Hematopoietic multipotent progenitor cell treated with erythropoietin and hydrocortisone succinate and interleukin-3 and kit ligand, for 8 days (in vitro differentiated cells): ENCODE results near the gene LZTR1.
A peak's percentile ranks its signal among the peaks of the same experiment; 100 is the strongest.
"Not testable (repeated sequence)": the region's sequence is repeated elsewhere in the genome, so short reads cannot be mapped to it uniquely, and the experiment has no call there.

Source experiments
- DNase-seq: peaks from one replicate; pipeline ENCODE4 v3.0.0-alpha.2; 2015

Gene LZTR1

DNA sequence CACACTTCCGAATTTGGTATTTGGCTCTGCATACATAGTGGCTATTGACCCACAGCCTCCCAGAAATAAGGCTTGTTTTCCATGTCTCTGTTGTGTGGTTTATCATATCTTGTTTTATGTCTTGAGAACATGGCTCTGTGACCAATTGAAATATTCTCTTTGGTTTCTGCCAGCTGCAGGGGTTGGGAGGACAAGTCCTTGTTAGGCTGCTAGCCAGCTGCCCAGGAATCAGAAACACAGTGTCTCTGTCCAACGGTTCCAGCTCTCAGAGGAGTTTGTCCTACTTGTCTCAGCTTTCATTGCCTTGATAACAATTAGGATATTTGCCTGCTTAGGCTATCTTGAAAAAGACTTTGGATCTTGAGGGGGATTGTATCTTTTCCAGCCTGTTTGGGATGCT, 56.3 kb downstream of the LZTR1 start:
- DNase-seq: no peak

DNA sequence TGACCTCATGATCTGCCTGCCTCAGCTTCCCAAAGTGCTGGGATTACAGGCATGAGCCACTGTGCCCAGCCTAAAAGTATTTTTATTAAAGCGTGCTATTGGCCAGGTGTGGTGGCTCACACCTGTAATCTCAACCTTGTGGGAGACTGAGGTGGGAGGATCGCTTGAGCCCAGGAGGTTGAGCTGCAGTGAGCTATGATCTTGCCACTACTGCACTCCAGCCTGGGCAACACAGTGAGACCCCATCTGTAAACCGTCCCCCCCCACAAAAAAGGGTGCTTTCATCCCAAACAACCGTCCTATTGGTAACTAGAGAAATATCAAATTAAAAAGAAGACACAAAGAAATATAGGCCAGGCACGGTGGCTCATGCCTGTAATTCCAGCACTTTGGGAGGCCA, 57.1 kb downstream of the LZTR1 start:
- not testable (repeated sequence) for DNase-seq

DNA sequence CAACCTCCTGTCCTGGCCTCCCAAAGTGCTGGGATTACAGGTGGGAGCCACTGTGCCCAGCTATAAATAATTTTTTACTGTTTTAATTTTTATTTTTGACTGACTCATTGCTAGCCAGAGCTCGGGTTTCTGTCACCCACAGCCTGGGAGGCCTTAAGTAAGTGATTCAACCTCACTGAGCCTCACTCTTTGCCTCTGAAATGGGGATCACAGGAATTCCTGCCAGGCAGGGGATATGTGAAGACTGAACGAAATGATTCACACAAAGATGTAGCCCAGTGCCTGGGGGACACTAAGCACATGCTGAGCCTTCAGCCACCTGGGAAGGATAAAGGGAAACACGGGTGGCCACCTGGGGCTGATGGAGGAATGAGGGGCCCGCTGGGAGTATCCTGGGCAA, 59.8 kb downstream of the LZTR1 start:
- DNase-seq: no peak

DNA sequence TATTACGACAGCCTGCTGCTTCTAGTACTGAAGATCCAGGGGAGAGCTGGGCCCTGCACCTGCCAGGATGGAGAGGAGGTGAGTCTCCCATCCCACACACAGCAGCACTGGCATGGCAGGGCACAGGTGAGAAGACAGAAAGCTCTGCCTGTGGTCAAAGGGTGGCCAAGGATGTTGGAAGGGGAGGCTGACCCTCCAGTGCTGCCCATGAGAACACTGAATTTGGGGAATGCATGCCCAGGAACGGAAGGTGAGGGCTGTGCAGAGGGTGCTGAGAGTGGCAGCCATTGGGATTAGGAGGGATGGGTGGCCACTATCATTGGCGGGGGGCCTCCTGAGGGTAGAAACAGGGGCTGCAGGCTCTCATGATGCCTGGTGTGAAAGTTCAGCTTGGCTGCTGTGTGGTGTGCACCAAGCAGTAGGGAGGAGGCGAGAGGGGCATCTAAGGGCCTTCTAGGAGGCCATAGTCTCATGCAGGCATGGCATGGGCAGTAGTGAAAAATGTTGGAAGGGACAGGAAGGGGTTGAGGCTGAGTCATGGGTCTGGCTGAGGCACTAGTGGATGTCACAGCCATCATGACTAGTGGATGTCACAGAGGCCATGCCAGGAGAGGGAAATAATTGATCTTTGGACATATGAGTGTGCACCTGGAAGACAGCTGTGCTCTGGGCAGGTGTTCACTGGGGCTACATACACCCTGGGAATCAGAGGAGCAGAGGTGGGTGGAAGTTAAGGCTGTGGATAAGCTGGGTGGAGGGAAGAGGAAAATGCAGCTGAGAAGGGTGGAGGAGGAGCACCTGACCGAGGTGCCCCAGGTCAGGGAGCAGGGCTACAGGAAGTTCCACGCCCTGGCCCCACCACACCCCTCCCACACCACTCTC, 61.1 kb downstream of the LZTR1 start:
- no peak for DNase-seq

DNA sequence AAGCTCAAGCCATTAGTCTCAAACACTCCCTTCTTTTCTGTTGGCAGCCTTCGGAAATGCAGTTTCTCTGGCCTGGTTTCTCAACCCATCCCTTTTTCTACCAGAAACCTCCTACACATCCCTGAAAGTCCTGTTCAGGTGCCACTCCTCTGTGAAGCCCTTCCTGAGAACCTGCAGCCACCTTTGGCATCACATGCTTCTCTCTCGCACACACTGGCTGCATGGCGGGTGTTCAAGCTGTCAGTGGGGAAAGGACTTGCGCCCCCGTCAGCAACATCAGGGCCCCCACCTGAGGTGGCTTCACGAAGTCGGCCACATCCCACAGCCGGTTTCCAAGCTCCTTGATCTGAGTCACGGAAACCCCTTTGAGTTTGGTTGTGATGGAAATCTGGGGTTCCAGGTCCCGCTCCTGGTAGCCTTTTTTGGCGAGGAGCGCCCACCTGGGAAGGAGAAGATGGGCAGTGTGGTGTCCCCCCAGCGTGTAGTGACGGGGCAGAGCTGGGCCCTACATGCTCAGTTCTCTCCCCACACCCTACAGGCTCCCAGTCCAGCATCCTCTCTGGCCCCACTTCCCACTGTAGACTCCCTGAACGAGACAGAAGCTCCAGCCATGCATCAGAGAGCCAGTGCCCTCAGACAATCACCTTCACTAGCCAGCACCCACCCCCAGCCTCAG, 61.9 kb downstream of the LZTR1 start:
- DNase-seq: no peak

DNA sequence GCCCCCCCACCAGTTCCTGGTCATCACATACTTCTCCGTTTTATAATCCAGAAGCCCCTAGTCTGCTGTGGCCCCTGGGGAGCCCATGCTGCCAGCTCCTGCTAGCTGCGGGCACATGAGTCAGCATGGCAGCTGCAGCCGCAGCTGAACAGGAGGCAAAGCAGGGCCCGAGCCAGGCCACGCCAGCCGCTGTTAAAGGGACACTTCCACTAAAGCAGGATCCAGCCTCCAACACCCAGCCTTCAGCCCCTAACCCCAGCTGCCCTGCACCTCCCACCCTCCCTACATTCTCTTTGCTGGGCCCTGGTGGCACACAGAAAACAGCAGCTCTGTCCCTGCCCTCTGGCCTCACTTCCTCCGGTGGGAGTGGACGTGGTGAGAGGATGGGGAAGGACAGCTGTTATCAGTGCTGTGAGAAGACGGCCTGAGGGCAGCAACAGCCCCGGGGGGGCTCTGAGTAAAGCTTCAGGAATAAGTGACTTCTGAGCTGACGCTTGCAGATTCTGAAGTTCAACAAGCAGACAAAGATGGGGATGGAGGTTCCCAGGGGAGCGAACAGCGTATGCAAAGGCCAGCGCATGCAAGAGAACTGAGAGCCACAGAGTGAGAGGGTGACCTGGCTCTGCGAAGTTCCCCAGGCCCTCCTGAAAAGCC, 63.0 kb downstream of the LZTR1 start:
- no peak for DNase-seq

- DNase-seq: peak; percentile 76
These were observed 63.6 kb downstream of the LZTR1 start, which contains the start of gene LRRC74B for GRCh38 chr22:21045585-21046294. Gene LRRC74B (plus strand): TSS chr22:21045946. CDS start chr22:21045987, 41 bp downstream.

DNA sequence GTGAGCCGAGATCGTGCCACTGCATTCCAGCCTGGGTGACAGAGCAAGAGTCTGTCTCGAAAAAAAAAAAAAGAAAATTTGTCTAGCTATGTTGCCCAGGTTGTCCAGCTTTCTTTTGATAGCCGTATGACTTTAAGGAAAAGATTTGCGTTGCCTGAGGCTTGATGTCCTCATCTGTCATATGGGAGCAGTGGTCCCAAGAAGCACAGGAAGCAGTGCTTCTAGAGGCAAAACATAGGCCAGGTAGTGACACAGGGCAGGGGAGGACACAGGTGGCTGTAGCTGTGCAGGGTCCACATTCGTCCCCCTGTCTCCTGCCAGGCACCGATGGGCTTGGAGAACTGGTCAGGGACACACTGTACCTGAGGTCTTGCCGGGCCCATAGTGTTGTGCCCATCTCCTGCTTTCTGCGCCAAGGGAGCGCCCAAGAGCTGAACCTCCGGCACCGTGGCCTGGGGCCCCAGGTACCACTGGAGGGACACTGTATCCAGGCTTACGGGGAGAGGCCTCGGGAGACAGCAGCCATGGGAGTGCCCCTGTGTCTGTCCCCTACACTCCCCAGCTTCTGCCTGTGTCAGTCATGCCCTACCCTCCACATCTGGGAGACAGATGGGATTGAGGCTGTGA, 65.1 kb downstream of the LZTR1 start:
- DNase-seq: no peak

DNA sequence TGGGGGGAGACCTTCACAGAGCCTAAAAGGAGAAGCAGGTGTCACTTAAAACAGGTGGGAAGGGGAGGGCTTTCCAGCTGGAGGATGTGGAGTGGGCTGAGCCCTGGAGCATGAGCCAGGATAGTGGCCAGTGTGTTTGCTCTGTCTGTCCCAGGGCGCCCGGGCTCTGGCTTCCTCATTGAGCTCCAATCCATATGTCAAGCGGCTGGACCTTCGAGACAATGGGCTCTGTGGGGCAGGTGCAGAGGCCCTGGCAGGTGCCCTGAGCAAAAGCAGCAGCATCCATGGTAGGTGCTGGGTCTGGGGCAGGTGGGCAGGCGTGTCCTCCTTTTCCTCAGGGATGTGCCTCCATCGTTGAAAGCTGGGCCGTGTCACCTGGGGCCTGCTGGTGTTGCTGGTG, 65.6 kb downstream of the LZTR1 start:
- no peak for DNase-seq

- not testable (repeated sequence) for DNase-seq
These were observed 66.4 kb downstream of the LZTR1 start for GRCh38 chr22:21048448-21048847.
